Memory B cell (primary cell): Measurements from ENCODE around the gene NTN1.
A peak's percentile ranks its signal among the peaks of the same experiment; 100 is the strongest.

ENCODE experiments used
- ATAC-seq: fragments of 150-1000 bp; cut with Tn5 transposase; 2 replicates; pipeline ENCODE4 v1.10.0; 2021; ENCODE audit warnings: low read depth, mild to moderate bottlenecking, moderate library complexity
- DNase-seq, 2 donors: peaks; one replicate each; pipeline ENCODE4 v3.0.0; 2022; ENCODE audit warnings: low spot score in 2 of 2
- H3K27ac Mint-ChIP-seq: one replicate; pipeline ENCODE4 v1.8.0; 2022; ENCODE audit warnings: mild to moderate bottlenecking, moderate library complexity, mixed read lengths
- H3K27me3 Mint-ChIP-seq: one replicate; pipeline ENCODE4 v1.8.0; 2022; ENCODE audit warnings: mixed read lengths
- H3K36me3 Mint-ChIP-seq: one replicate; pipeline ENCODE4 v1.8.0; 2022; ENCODE audit warnings: mild to moderate bottlenecking, mixed read lengths
- H3K4me1 Mint-ChIP-seq: one replicate; pipeline ENCODE4 v1.8.0; 2022; ENCODE audit warnings: mixed read lengths
- H3K4me3 Mint-ChIP-seq: one replicate; pipeline ENCODE4 v1.8.0; 2022; ENCODE audit warnings: mild to moderate bottlenecking, moderate library complexity, mixed read lengths
- H3K9me3 Mint-ChIP-seq: one replicate; pipeline ENCODE4 v1.8.0; 2022; ENCODE audit warnings: mixed read lengths

Gene NTN1

GRCh38 chr17:9195411-9195810 is 174.1 kb downstream of the NTN1 start:
- Mint-ChIP-seq H3K27me3 (peaks cover 2% of the 10 kb centered on the region), H3K27ac (no peak overlapping the region), H3K4me3 (no peak overlapping the region), H3K36me3 (no peaks in the 10 kb centered on the region), H3K9me3 (no peaks in the 10 kb centered on the region), H3K4me1 (peaks cover 11% of the 10 kb centered on the region)
- DNase-seq = no peak
- no peak for ATAC-seq

- Mint-ChIP-seq H3K27me3 (peaks cover 2% of the 10 kb centered on the region), H3K4me1 (peaks cover 17% of the 10 kb centered on the region), H3K4me3 (no peak overlapping the region), H3K36me3 (no peaks in the 10 kb centered on the region), H3K27ac (no peak overlapping the region), H3K9me3 (no peaks in the 10 kb centered on the region)
- ATAC-seq = no peak
- DNase-seq = no peak
These were observed 174.8 kb downstream of the NTN1 start for GRCh38 chr17:9195961-9196670.

- Mint-ChIP-seq H3K27me3 (peaks cover 2% of the 10 kb centered on the region), H3K27ac (no peak overlapping the region), H3K4me3 (no peak overlapping the region), H3K4me1 (peaks cover 30% of the 10 kb centered on the region), H3K9me3 (no peaks in the 10 kb centered on the region), H3K36me3 (no peaks in the 10 kb centered on the region)
- no peak for DNase-seq
- no peak for ATAC-seq
These were observed 178.6 kb downstream of the NTN1 start for GRCh38 chr17:9199571-9200551.

DNA sequence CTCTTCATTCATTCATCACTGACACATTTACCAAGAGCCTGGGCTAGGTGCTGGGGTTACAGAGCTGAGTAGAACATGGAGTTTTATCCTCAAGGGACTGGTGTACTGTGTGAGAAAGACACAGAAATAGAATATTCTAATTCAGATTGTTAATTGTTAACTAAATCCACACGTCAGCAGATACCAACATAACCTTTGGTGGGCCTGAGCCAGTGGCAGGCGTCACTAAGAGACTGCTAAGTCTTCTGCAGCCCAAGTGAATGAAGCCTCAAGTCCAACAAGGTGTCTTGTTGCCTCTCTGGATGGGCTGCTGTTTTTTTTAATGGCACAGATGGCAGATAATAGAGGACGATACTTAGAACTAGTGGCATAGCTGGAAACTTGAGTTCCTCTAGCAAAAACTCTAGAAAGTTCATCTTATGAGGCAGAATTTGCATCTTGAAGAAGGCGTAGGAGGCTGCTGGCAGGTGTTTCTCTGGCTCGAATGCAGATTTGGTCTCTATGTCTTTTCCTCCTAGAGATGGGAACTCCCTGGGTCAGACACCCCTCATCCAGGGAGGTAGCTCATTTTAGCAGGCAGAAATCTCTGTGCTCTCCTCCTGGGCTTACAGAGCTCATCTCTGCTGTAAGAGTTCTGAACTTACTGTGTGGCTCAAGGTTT is 179.5 kb downstream of the NTN1 start:
- Mint-ChIP-seq H3K36me3 (no peaks in the 10 kb centered on the region), H3K9me3 (no peaks in the 10 kb centered on the region), H3K4me3 (no peak overlapping the region), H3K4me1 (peaks cover 38% of the 10 kb centered on the region), H3K27me3 (peaks cover 2% of the 10 kb centered on the region), H3K27ac (no peak overlapping the region)
- ATAC-seq (peak; percentile 47), DNase-seq (no peak)

- H3K27me3 Mint-ChIP-seq = no peaks in the 10 kb centered on the region
These were observed 181.2 kb downstream of the NTN1 start for GRCh38 chr17:9202532-9202931.

DNA sequence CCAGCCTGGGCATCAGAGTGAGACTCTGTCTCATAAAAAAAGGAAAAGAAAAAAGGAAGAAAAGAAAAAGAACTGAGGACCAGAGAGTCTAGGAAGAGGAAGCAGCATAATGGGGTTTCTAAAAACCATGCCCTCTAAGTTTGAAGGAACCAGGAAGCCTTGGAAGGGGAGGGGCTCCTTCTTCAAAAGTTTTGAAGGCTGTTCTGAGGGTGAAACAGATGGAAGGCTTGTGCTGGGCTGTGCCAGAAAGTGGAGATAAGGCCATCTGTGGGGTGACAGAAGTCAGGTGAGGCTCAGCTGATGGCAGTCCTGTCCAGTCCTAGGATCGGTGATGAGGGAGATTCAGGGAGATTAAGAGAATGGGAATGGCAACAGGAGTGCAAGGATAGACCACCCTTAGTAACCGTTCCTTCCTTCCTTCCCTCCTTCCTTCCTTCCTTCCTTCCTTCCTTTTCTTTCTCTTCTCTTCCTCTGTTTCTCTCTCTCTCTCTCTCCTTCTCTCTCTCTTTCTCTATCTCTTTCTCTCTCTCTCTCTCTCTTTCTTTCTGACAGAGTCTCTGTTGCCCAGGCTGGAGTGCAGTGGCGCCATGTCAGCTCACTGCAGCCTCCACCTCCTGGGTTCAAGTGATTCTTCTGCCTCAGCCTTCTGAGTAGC is 182.6 kb downstream of the NTN1 start:
- ATAC-seq (no peak), DNase-seq (no peak)
- no peak overlapping the region for H3K27ac Mint-ChIP-seq
- H3K27me3 Mint-ChIP-seq = no peaks in the 10 kb centered on the region
- H3K4me3 Mint-ChIP-seq = peak overlapping the region; percentile 14
- H3K4me1 Mint-ChIP-seq = peaks cover 38% of the 10 kb centered on the region
- no peaks in the 10 kb centered on the region for H3K36me3 Mint-ChIP-seq
- no peaks in the 10 kb centered on the region for H3K9me3 Mint-ChIP-seq

More at GRCh38 chr17:9202532-9202931, 181.2 kb downstream of the NTN1 start:
- H3K9me3 Mint-ChIP-seq = no peaks in the 10 kb centered on the region
- peaks cover 38% of the 10 kb centered on the region for H3K4me1 Mint-ChIP-seq
- DNase-seq = no peak
- H3K36me3 Mint-ChIP-seq = no peaks in the 10 kb centered on the region
- no peak for ATAC-seq
- no peak overlapping the region for H3K27ac Mint-ChIP-seq
- H3K4me3 Mint-ChIP-seq = no peak overlapping the region

DNA sequence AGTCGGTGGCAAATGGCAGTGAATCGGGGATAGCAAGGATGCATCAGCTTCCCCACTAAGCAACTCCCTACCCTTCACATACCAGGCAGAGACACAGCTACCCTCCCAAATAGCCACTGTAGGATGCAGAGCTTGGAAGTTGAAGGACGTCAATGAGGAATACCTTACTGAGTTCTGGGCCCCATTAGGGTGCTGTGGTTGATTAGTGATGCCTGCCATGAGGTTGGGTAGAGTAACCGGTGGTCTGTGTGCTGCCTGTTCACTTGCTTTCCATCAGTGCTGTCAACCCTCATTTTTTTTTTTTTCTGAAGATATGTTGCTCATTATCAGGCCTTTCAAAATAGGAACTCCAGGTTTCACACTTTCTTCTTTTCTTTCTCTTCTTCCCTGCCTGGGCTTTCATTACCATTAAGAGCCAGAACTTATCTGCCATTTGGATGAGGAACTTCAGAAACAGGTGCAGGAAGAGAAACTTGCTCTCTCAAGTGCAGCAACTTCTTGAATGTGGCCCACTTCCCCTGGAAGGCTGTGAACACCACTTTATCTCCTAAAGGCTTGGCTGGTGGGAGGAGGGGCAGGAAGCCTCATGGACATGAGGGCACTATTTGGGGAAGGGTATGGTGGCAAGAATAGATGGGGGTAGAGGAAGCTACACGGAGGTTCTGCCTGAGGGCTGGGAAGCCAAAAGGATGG is 183.5 kb downstream of the NTN1 start:
- Mint-ChIP-seq H3K27ac (no peak overlapping the region), H3K36me3 (no peaks in the 10 kb centered on the region), H3K27me3 (no peaks in the 10 kb centered on the region), H3K9me3 (no peaks in the 10 kb centered on the region), H3K4me1 (peaks cover 33% of the 10 kb centered on the region), H3K4me3 (peak overlapping the region; percentile 21)
- ATAC-seq (peak; percentile 57), DNase-seq (no peak)

DNA sequence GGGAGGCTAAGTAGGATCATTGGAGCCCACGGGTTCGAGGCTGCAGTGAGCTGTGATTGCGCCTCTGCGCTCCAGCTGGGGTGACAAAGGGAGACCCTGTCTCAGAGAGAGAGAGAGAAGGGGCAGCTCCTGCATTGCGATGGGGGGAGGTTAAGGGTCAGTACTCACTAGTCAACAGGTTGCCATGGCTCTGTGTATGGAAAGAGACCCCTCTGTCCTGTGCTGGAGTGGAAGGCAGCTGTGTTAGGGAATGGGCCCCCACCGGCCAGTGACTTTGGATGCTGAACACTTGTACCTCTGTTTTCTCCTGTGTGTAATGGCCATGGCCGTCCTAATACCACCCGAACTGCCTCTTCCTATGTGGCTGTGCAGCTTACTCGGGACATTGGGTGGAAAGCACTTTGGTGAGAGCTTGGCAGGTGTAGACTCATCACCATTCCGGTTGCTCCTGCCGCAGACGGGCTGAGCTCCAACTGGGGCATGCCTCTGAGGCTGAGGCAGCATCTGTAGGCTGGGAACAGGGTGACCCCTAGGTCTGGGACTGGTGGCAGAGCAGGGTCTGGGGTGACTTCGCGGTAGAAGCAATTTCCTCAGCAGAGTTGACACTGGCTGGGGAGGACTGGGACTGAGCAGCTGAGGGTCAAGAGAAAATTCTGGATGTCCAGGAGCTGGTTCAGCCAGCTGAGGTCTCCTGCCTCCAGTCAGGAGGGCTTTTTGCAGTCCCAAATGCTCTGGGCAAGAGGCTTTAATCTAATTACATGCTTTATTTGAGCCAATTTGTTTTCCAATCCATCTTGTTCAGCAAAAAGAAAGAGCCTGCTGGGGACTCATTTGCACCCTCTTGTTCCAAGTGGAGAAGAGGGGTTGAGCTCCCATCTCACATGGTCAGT is 184.5 kb downstream of the NTN1 start:
- peaks cover 27% of the 10 kb centered on the region for H3K4me1 Mint-ChIP-seq
- no peaks in the 10 kb centered on the region for H3K9me3 Mint-ChIP-seq
- DNase-seq (no peak), ATAC-seq (no peak)
- no peaks in the 10 kb centered on the region for H3K36me3 Mint-ChIP-seq
- no peaks in the 10 kb centered on the region for H3K27me3 Mint-ChIP-seq
- H3K4me3 Mint-ChIP-seq = no peak overlapping the region
- no peak overlapping the region for H3K27ac Mint-ChIP-seq

DNA sequence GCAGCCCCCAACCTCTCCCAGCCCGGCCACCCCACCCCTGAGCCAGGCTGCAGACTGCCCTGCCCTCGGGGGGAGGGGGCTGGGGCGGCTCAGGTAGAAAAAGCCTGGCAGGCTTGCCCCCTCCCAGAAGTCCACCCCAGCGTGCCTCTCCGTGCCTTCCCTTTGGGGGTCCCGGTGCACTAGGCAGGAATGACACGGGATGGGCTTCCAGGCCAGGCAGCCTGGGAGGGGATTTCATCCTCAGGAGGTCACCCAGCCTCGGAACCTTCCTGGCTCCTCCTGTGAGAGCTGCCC is 185.0 kb downstream of the NTN1 start:
- Mint-ChIP-seq H3K36me3 (no peaks in the 10 kb centered on the region), H3K27ac (no peak overlapping the region), H3K4me1 (peaks cover 21% of the 10 kb centered on the region)

GRCh38 chr17:9206741-9207332 is 185.5 kb downstream of the NTN1 start:
- DNase-seq = no peak
- Mint-ChIP-seq H3K4me3 (no peak overlapping the region), H3K36me3 (no peaks in the 10 kb centered on the region), H3K27ac (no peak overlapping the region), H3K9me3 (no peaks in the 10 kb centered on the region), H3K4me1 (peaks cover 21% of the 10 kb centered on the region), H3K27me3 (no peaks in the 10 kb centered on the region)
- no peak for ATAC-seq

More for the DNA sequence above, 185.0 kb downstream of the NTN1 start:
- Mint-ChIP-seq H3K27me3 (no peaks in the 10 kb centered on the region), H3K4me3 (no peak overlapping the region), H3K9me3 (no peaks in the 10 kb centered on the region)
- DNase-seq = no peak
- ATAC-seq = no peak

DNA sequence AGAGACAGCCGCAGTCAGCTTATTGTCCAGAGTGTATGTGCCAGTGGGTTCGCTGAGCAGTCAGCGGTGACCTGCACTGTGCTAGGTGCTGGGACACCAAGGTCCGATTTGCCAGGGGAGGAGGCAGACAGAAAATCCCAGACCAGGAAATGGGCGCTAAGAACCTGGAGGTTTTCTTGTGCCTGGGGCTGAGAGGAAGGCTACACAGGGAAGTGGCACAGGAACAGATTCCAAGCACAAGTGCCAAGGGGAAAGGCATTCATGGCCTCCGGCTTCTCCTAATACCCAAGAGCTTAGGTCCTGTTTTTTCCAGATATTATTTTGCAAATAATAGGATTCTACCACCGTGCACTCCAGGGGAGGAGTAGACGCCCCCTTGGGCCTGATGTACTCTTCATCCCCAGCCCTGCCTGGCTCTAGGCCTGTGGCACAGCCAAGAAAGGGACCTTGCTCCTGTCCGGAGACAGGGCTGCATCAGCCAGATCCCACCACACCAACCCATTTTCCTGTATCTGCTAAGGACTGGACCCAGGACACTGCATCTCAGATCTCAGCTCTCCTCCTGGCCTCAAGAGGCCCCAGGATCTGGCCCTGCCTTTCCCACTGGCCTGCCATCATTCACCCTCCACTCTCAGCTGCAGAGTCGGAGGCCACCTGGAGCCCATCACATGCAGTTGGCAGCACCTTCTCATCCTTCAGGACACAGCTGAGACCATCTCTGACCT is 187.2 kb downstream of the NTN1 start:
- H3K9me3 Mint-ChIP-seq = no peaks in the 10 kb centered on the region
- H3K4me3 Mint-ChIP-seq = no peak overlapping the region
- H3K4me1 Mint-ChIP-seq = peaks cover 18% of the 10 kb centered on the region
- H3K27ac Mint-ChIP-seq = no peak overlapping the region
- DNase-seq (no peak), ATAC-seq (no peak)
- H3K36me3 Mint-ChIP-seq = no peaks in the 10 kb centered on the region
- no peaks in the 10 kb centered on the region for H3K27me3 Mint-ChIP-seq

DNA sequence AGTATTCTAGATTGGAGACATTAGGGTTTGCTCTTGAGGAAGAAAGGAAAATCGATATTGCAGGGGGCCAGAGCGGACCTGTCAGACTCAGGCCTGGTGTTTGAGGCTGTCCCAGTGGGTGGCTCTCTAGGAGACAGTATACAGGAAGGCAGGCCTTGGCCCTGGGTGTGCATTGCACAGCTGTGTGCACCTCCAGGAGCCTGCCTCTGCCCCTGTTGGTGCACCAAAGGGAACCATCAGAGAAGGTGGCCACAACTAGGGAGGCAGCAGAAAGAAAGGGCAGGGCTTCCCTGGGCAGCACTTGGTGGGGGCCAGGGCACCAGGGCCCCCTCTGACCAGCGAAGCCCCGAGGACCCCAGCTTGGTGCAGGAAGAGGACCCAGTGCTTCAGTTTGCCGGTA is 188.0 kb downstream of the NTN1 start:
- peaks cover 12% of the 10 kb centered on the region for H3K4me1 Mint-ChIP-seq
- H3K9me3 Mint-ChIP-seq = no peaks in the 10 kb centered on the region
- no peaks in the 10 kb centered on the region for H3K36me3 Mint-ChIP-seq
- H3K4me3 Mint-ChIP-seq = no peak overlapping the region
- no peak overlapping the region for H3K27ac Mint-ChIP-seq
- H3K27me3 Mint-ChIP-seq = no peaks in the 10 kb centered on the region
- DNase-seq = no peak
- ATAC-seq = no peak
